ENCODE data around the gene IZUMO1. TPM values are rescaled to one million over a fixed set of nuclear protein-coding genes. Genes with fewer than 3 reads are reported as not detected.
"Not testable (repeated sequence)": the region's sequence is repeated elsewhere in the genome, so short reads cannot be mapped to it uniquely, and the experiment has no call there.

Gene IZUMO1
- polyA plus RNA-seq, 12 donors: 0.43 to 2.2 (median 1.1) TPM; not detected in 2

GRCh38 chr19:48738557-48739403 lies 7.9 kb downstream of the IZUMO1 start:
- DNase-seq: peak; percentile 86

- peak; percentile 38 for DNase-seq
Observed at GRCh38 chr19:48737360-48737998, 9.2 kb downstream of the IZUMO1 start.

GRCh38 chr19:48735031-48735615 lies 11.6 kb downstream of the IZUMO1 start:
- no peak for DNase-seq

- DNase-seq: no peak
Observed at GRCh38 chr19:48734625-48735024, 12.1 kb downstream of the IZUMO1 start.

- DNase-seq: no peak
Observed at GRCh38 chr19:48731452-48731851, 15.3 kb downstream of the IZUMO1 start.

GRCh38 chr19:48728911-48729664 lies 17.6 kb downstream of the IZUMO1 start:
- no peak for DNase-seq

GRCh38 chr19:48726556-48726955 lies 20.2 kb downstream of the IZUMO1 start:
- no peak for DNase-seq

GRCh38 chr19:48724796-48725753 lies 21.6 kb downstream of the IZUMO1 start:
- peak; percentile 91 for DNase-seq

- no peak for DNase-seq
Observed at GRCh38 chr19:48722196-48722708, 24.5 kb downstream of the IZUMO1 start.

GRCh38 chr19:48720613-48721296 lies 26.0 kb downstream of the IZUMO1 start:
- peak; percentile 99 for DNase-seq

- DNase-seq: no peak
Observed at GRCh38 chr19:48720251-48720612, 26.5 kb downstream of the IZUMO1 start.

GRCh38 chr19:48719263-48720171 lies 27.2 kb downstream of the IZUMO1 start, which contains the start of gene MAMSTR:
MAMSTR (minus strand) TSS chr19:48719725; CDS start chr19:48719031, 694 bp downstream.
- DNase-seq: no peak

GRCh38 chr19:48718711-48719231 lies 27.9 kb downstream of the IZUMO1 start:
- DNase-seq: no peak

GRCh38 chr19:48718106-48718505 lies 28.6 kb downstream of the IZUMO1 start:
- not testable (repeated sequence) for DNase-seq

- peak; percentile 83 for DNase-seq
Observed at GRCh38 chr19:48716562-48717291, 30.0 kb downstream of the IZUMO1 start.

- DNase-seq: no peak
Observed at GRCh38 chr19:48715681-48716171, 31.0 kb downstream of the IZUMO1 start.

All from muscle of arm (tissue), 12 donors.